Panc1 (cell line): ENCODE measurements around the gene LRRK1. TPM values are rescaled to one million over a fixed set of nuclear protein-coding genes. Genes with fewer than 3 reads are reported as not detected.

Source experiments
- ATAC-seq: fragments of 200-7000 bp; cut with Tn5 transposase; 2 replicates; pipeline ENCODE4 v1.9.1; 2020; ENCODE audit warnings: mild to moderate bottlenecking, moderate library complexity
- BruUV-seq: library from RNA; stranded (reverse); fragments of 400-500 nt; replicated peaks from 2 replicates; lab custom pipeline; 2021; lab: Mats Ljungman, UMichigan
- CTCF ChIA-PET: fragments of 300-600 bp; sonication (Branson Sonifier 250); formaldehyde crosslinking; loops from one replicate; lab custom pipeline; 2022; ENCODE audit warnings: antibody characterized with exemption; lab: Charles Lee
- POLR2A ChIA-PET: fragments of 300-600 bp; sonication (Branson Sonifier 250); formaldehyde crosslinking; loops from one replicate; lab custom pipeline; 2022; ENCODE audit warnings: antibody characterized with exemption; lab: Charles Lee
- DNase-seq: peaks from one replicate; pipeline ENCODE4 v3.0.0-alpha.2; 2010; ENCODE audit warnings: low read depth, low spot score
- H3K27ac ChIP-seq: 2 replicates; pipeline ENCODE4 v1.5.1; 2011; ENCODE audit warnings: mild to moderate bottlenecking, low read length, inconsistent platforms
- H3K27me3 ChIP-seq: fragments of 200-500 bp; sonication (Bioruptor generic); 2 replicates; pipeline ENCODE4 v1.6.0; 2014; ENCODE audit warnings: low read length, inconsistent platforms; ENCODE audit not compliant: control insufficient read depth, insufficient read depth
- H3K36me3 ChIP-seq: fragments of 200-500 bp; sonication (Bioruptor generic); 2 replicates; pipeline ENCODE4 v1.5.1; 2014; ENCODE audit warnings: inconsistent platforms, mild to moderate bottlenecking, low read length, moderate library complexity; ENCODE audit not compliant: control insufficient read depth, insufficient read depth
- H3K4me1 ChIP-seq: 2 replicates; pipeline ENCODE4 v1.5.1; 2011; ENCODE audit warnings: inconsistent platforms, mild to moderate bottlenecking, low read length, moderate library complexity; ENCODE audit not compliant: control insufficient read depth, insufficient read depth
- H3K4me3 ChIP-seq, 2 experiments: 2 replicates each; pipeline ENCODE4 v1.5.1; 2011 to 2012; ENCODE audit warnings: low read depth in 2 of 2, low read length in 2 of 2, mild to moderate bottlenecking in 2 of 2, inconsistent platforms in 1 of 2, moderate library complexity in 1 of 2
- H3K9me3 ChIP-seq: fragments of 200-500 bp; sonication (Bioruptor generic); 2 replicates; pipeline ENCODE4 v1.5.1; 2014; ENCODE audit warnings: low read depth, mild to moderate bottlenecking, inconsistent platforms, low read length, moderate library complexity; ENCODE audit not compliant: control insufficient read depth, insufficient read depth
- CTCF ChIP-seq: fragments of 450-650 bp; IDR thresholded peaks from 2 replicates; pipeline ENCODE4 v1.5.1; 2017; ENCODE audit warnings: mild to moderate bottlenecking
- POLR2AphosphoS5 ChIP-seq: IDR thresholded peaks from 2 replicates; pipeline ENCODE4 v1.6.1; 2012; ENCODE audit warnings: mild to moderate bottlenecking, low read depth, low read length, moderate library complexity
- REST ChIP-seq, 2 experiments: IDR thresholded peaks; 2 replicates each; pipeline ENCODE4 v1.6.1; 2011 to 2012; ENCODE audit warnings: low read depth in 2 of 2, control low read depth in 1 of 2, low read length in 1 of 2, mild to moderate bottlenecking in 1 of 2, moderate library complexity in 1 of 2; ENCODE audit not compliant: insufficient read depth in 1 of 2
- SIN3A ChIP-seq: IDR thresholded peaks from 2 replicates; pipeline ENCODE4 v1.6.1; 2012; ENCODE audit warnings: low read depth, mild to moderate bottlenecking, low read length, moderate library complexity, borderline replicate concordance; ENCODE audit not compliant: insufficient read depth
- TCF7L2 ChIP-seq: IDR thresholded peaks from 2 replicates; pipeline ENCODE4 v1.6.1; 2011; ENCODE audit warnings: mild to moderate bottlenecking, low read depth, low read length, inconsistent platforms
- in situ Hi-C: cut with HindIII; loops from 2 replicates; pipeline ENCODE4 v1.10.0; 2016; ENCODE audit warnings: low sequenced_read_pairs, low pct_unique_long_range_greater_than_20kb
- intact Hi-C: fragments of 100-400 bp; cut with micrococcal nuclease; formaldehyde crosslinking; loops from one replicate; pipeline ENCODE4 v1.10.0; 2022; ENCODE audit not compliant: unreplicated experiment
- total RNA-seq: library from RNA; stranded (reverse); gene quantifications from one replicate; pipeline ENCODE4 v1.2.1, GENCODE V29; 2021; ENCODE audit not compliant: unreplicated experiment

LRRK1 gene
- total RNA-seq, 1 experiment from 2014 or later = 88.0 TPM

GRCh38 chr15:101025896-101026631 is 106.9 kb downstream of the LRRK1 start:
- Histone ChIP-seq H3K4me1 (no peaks in the 10 kb centered on the region), H3K27me3 (no peaks in the 10 kb centered on the region), H3K9me3 (no peaks in the 10 kb centered on the region), H3K36me3 (peaks cover 5% of the 10 kb centered on the region), H3K27ac (no peak overlapping the region), H3K4me3 (no peak overlapping the region)
- no peak for TF ChIP-seq TCF7L2
- TF ChIP-seq REST (IDR thresholded peaks at IDR 0.05; ENCODE audit: insufficient read depth in 1 of 2, low read depth in 2 of 2, low read length in 1 of 2) = no peak
- no peak for TF ChIP-seq SIN3A
- no peak for TF ChIP-seq CTCF
- TF ChIP-seq POLR2AphosphoS5 = no peak
- ATAC-seq = no peak
- ChIA-PET CTCF (no interaction called here), POLR2A (no interaction called here)
- in situ Hi-C loops = no loop called here
- DNase-seq = no peak
- intact Hi-C loops = no loop called here
- BruUV-seq = no TSS peak

GRCh38 chr15:101026656-101027272 is 107.6 kb downstream of the LRRK1 start:
- Histone ChIP-seq H3K36me3 (peaks cover 5% of the 10 kb centered on the region), H3K27ac (no peak overlapping the region), H3K4me3 (no peak overlapping the region), H3K4me1 (no peaks in the 10 kb centered on the region), H3K9me3 (no peaks in the 10 kb centered on the region), H3K27me3 (no peaks in the 10 kb centered on the region)
- intact Hi-C loops (no loop called here), in situ Hi-C loops (no loop called here)
- ChIA-PET POLR2A (no interaction called here), CTCF (no interaction called here)
- no TSS peak for BruUV-seq
- TF ChIP-seq CTCF (no peak), TCF7L2 (no peak), POLR2AphosphoS5 (no peak), REST (IDR thresholded peaks at IDR 0.05; ENCODE audit: insufficient read depth in 1 of 2, low read depth in 2 of 2, low read length in 1 of 2) (no peak), SIN3A (no peak)
- ATAC-seq = no peak
- DNase-seq = no peak
